ENCODE data around the gene GH1. TPM values are rescaled to one million over a fixed set of nuclear protein-coding genes. Genes with fewer than 3 reads are reported as not detected.

GH1 gene
- total and polyA plus RNA-seq, 4 donors = not detected

GRCh38 chr17:63939884-63940283 lies 21.2 kb upstream of the GH1 start:
- no peaks in the 10 kb centered on the region for H3K36me3 ChIP-seq (ENCODE audit: control insufficient read depth in 1 of 2, insufficient read depth in 2 of 2, low read length in 1 of 2)
- no peak overlapping the region for H3K4me3 ChIP-seq (ENCODE audit: low read length in 2 of 2)
- no peaks in the 10 kb centered on the region for H3K9me3 ChIP-seq (ENCODE audit: control insufficient read depth, low read length)
- ATAC-seq (ENCODE audit: low FRiP score) (no peak), DNase-seq (no peak)
- H3K27me3 ChIP-seq (ENCODE audit: control insufficient read depth in 1 of 2, insufficient read depth in 2 of 2, low read length in 1 of 2) = no peaks in the 10 kb centered on the region
- 81% methylated on average over 5 to 6 of the region's 6 CpGs for WGBS, 2 donors
- H3K27ac ChIP-seq (ENCODE audit: low read depth in 1 of 2, low read length in 2 of 2) = no peak overlapping the region
- no peaks in the 10 kb centered on the region for H3K4me1 ChIP-seq (ENCODE audit: control insufficient read depth in 1 of 2, insufficient read depth in 2 of 2, low read length in 2 of 2)
- intact Hi-C loops (cut with DNase I) = no loop called here

GRCh38 chr17:63939401-63939800 lies 20.8 kb upstream of the GH1 start:
- Histone ChIP-seq H3K9me3 (ENCODE audit: control insufficient read depth, low read length) (no peaks in the 10 kb centered on the region), H3K27ac (ENCODE audit: low read depth in 1 of 2, low read length in 2 of 2) (no peak overlapping the region), H3K4me3 (ENCODE audit: low read length in 2 of 2) (no peak overlapping the region), H3K36me3 (ENCODE audit: control insufficient read depth in 1 of 2, insufficient read depth in 2 of 2, low read length in 1 of 2) (no peaks in the 10 kb centered on the region), H3K4me1 (ENCODE audit: control insufficient read depth in 1 of 2, insufficient read depth in 2 of 2, low read length in 2 of 2) (no peaks in the 10 kb centered on the region), H3K27me3 (ENCODE audit: control insufficient read depth in 1 of 2, insufficient read depth in 2 of 2, low read length in 1 of 2) (no peaks in the 10 kb centered on the region)
- WGBS, 2 donors = 93 to 94% methylated on average over 9 of the region's 9 CpGs
- intact Hi-C loops (cut with DNase I) = no loop called here
- DNase-seq = no peak
- no peak for ATAC-seq (ENCODE audit: low FRiP score)

GRCh38 chr17:63937920-63938319 lies 19.3 kb upstream of the GH1 start:
- Histone ChIP-seq H3K4me3 (ENCODE audit: low read length in 2 of 2) (no peak overlapping the region), H3K27me3 (ENCODE audit: control insufficient read depth in 1 of 2, insufficient read depth in 2 of 2, low read length in 1 of 2) (no peaks in the 10 kb centered on the region), H3K9me3 (ENCODE audit: control insufficient read depth, low read length) (no peaks in the 10 kb centered on the region), H3K27ac (ENCODE audit: low read depth in 1 of 2, low read length in 2 of 2) (no peak overlapping the region), H3K36me3 (ENCODE audit: control insufficient read depth in 1 of 2, insufficient read depth in 2 of 2, low read length in 1 of 2) (no peaks in the 10 kb centered on the region), H3K4me1 (ENCODE audit: control insufficient read depth in 1 of 2, insufficient read depth in 2 of 2, low read length in 2 of 2) (no peaks in the 10 kb centered on the region)
- intact Hi-C loops (cut with DNase I) = no loop called here
- ATAC-seq (ENCODE audit: low FRiP score) (no peak), DNase-seq (no peak)
- WGBS, 2 donors = 88 to 93% methylated on average over 4 of the region's 4 CpGs

GRCh38 chr17:63937319-63937718 lies 18.7 kb upstream of the GH1 start:
- H3K27ac ChIP-seq (ENCODE audit: low read depth in 1 of 2, low read length in 2 of 2) = no peak overlapping the region
- H3K36me3 ChIP-seq (ENCODE audit: control insufficient read depth in 1 of 2, insufficient read depth in 2 of 2, low read length in 1 of 2) = no peaks in the 10 kb centered on the region
- no peaks in the 10 kb centered on the region for H3K27me3 ChIP-seq (ENCODE audit: control insufficient read depth in 1 of 2, insufficient read depth in 2 of 2, low read length in 1 of 2)
- DNase-seq (no peak), ATAC-seq (ENCODE audit: low FRiP score) (no peak)
- no peaks in the 10 kb centered on the region for H3K9me3 ChIP-seq (ENCODE audit: control insufficient read depth, low read length)
- no peaks in the 10 kb centered on the region for H3K4me1 ChIP-seq (ENCODE audit: control insufficient read depth in 1 of 2, insufficient read depth in 2 of 2, low read length in 2 of 2)
- 85 to 90% methylated on average over 6 of the region's 6 CpGs for WGBS, 2 donors
- intact Hi-C loops (cut with DNase I) = no loop called here
- no peak overlapping the region for H3K4me3 ChIP-seq (ENCODE audit: low read length in 2 of 2)

GRCh38 chr17:63934183-63935112 lies 15.8 kb upstream of the GH1 start:
- WGBS, 2 donors = 80 to 82% methylated on average over 21 of the region's 21 CpGs
- Histone ChIP-seq H3K27me3 (ENCODE audit: control insufficient read depth in 1 of 2, insufficient read depth in 2 of 2, low read length in 1 of 2) (no peaks in the 10 kb centered on the region), H3K4me3 (ENCODE audit: low read length in 2 of 2) (no peak overlapping the region), H3K27ac (ENCODE audit: low read depth in 1 of 2, low read length in 2 of 2) (no peak overlapping the region), H3K4me1 (ENCODE audit: control insufficient read depth in 1 of 2, insufficient read depth in 2 of 2, low read length in 2 of 2) (no peaks in the 10 kb centered on the region), H3K9me3 (ENCODE audit: control insufficient read depth, low read length) (no peaks in the 10 kb centered on the region), H3K36me3 (ENCODE audit: control insufficient read depth in 1 of 2, insufficient read depth in 2 of 2, low read length in 1 of 2) (no peaks in the 10 kb centered on the region)
- no peak for DNase-seq
- ATAC-seq (ENCODE audit: low FRiP score) = no peak
- intact Hi-C loops (cut with DNase I) = no loop called here

- intact Hi-C loops (cut with DNase I) = no loop called here
- Histone ChIP-seq H3K9me3 (ENCODE audit: control insufficient read depth, low read length) (no peaks in the 10 kb centered on the region), H3K4me3 (ENCODE audit: low read length in 2 of 2) (no peak overlapping the region), H3K27ac (ENCODE audit: low read depth in 1 of 2, low read length in 2 of 2) (no peak overlapping the region), H3K27me3 (ENCODE audit: control insufficient read depth in 1 of 2, insufficient read depth in 2 of 2, low read length in 1 of 2) (no peaks in the 10 kb centered on the region), H3K36me3 (ENCODE audit: control insufficient read depth in 1 of 2, insufficient read depth in 2 of 2, low read length in 1 of 2) (no peaks in the 10 kb centered on the region), H3K4me1 (ENCODE audit: control insufficient read depth in 1 of 2, insufficient read depth in 2 of 2, low read length in 2 of 2) (no peaks in the 10 kb centered on the region)
- no peak for ATAC-seq (ENCODE audit: low FRiP score)
- WGBS, 2 donors = 93 to 96% methylated on average over 8 of the region's 8 CpGs
- no peak for DNase-seq
Measured at GRCh38 chr17:63933598-63933997, 15.0 kb upstream of the GH1 start.

GRCh38 chr17:63932721-63933120 lies 14.1 kb upstream of the GH1 start:
- no peaks in the 10 kb centered on the region for H3K9me3 ChIP-seq (ENCODE audit: control insufficient read depth, low read length)
- WGBS, 2 donors = 96 to 98% methylated on average over 4 of the region's 4 CpGs
- H3K27me3 ChIP-seq (ENCODE audit: control insufficient read depth in 1 of 2, insufficient read depth in 2 of 2, low read length in 1 of 2) = no peaks in the 10 kb centered on the region
- ATAC-seq (ENCODE audit: low FRiP score) (no peak), DNase-seq (no peak)
- no peak overlapping the region for H3K4me3 ChIP-seq (ENCODE audit: low read length in 2 of 2)
- no peaks in the 10 kb centered on the region for H3K36me3 ChIP-seq (ENCODE audit: control insufficient read depth in 1 of 2, insufficient read depth in 2 of 2, low read length in 1 of 2)
- H3K4me1 ChIP-seq (ENCODE audit: control insufficient read depth in 1 of 2, insufficient read depth in 2 of 2, low read length in 2 of 2) = no peaks in the 10 kb centered on the region
- intact Hi-C loops (cut with DNase I) = no loop called here
- H3K27ac ChIP-seq (ENCODE audit: low read depth in 1 of 2, low read length in 2 of 2) = no peak overlapping the region

GRCh38 chr17:63931981-63932561 lies 13.4 kb upstream of the GH1 start, which contains the start of gene CD79B:
CD79B (minus strand) TSS chr17:63932331; CDS start chr17:63932261, 70 bp downstream.
- intact Hi-C loops (cut with DNase I) = no loop called here

More at GRCh38 chr17:63931981-63932561, 13.4 kb upstream of the GH1 start, which contains the start of gene CD79B:
- no peak for ATAC-seq (ENCODE audit: low FRiP score)
- Histone ChIP-seq H3K4me1 (ENCODE audit: control insufficient read depth in 1 of 2, insufficient read depth in 2 of 2, low read length in 2 of 2) (no peaks in the 10 kb centered on the region), H3K27ac (ENCODE audit: low read depth in 1 of 2, low read length in 2 of 2) (no peak within 1 kb of the TSS), H3K4me3 (ENCODE audit: low read length in 2 of 2) (no peak within 1 kb of the TSS), H3K9me3 (ENCODE audit: control insufficient read depth, low read length) (no peaks in the 10 kb centered on the region), H3K27me3 (ENCODE audit: control insufficient read depth in 1 of 2, insufficient read depth in 2 of 2, low read length in 1 of 2) (no peaks in the 10 kb centered on the region), H3K36me3 (ENCODE audit: control insufficient read depth in 1 of 2, insufficient read depth in 2 of 2, low read length in 1 of 2) (no peaks in the 10 kb centered on the region)
- DNase-seq = no peak
- WGBS, 2 donors = 78 to 79% methylated on average over 17 to 19 of the region's 19 CpGs

All from aorta (tissue), 5 donors.